Measurements from ENCODE around the gene MUS81.

Gene MUS81

DNA sequence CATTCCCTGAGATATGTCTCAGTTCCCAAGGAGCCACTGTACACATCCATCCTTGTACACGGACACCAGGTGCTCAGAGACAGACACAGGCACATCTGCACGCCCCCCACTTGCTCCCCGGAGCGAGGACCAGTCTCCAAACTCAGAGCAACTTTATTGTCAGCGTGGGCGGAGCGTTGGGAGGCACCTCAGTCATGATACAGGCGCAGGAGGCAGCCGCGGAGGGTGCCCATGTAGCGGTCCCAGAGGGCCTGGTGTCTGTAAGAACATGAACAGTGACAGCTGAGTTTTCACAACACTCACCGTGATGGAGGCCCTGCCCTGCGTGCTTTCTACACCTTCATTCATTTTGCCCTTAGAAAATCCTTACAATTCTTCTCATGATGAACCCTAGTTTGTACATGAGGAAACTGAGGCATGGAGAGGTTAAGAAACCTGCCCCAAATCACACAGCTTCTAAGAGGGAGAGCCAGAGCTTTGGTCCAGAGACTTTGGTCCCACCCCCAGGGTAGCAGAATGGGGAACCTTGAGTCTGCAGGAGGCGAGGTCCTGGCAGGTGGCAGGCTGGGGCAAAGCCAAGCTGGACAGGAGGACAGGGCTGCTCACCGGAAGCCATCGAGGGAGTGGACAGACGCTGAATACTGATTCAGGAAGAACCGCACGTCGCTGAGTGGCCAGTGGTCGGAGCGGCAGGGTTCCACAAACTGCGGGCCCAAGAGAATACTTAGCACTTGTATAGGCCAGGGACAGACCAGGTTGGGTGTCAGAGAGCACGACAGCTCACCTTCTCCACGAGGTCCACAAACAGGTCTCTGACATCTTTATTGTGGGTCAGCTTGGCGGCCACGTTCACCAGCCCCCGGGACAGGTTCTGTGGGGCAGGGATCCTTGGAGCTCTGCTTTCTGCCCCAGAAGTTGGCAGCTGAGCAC lies 23.8 kb downstream of the MUS81 start:
- no peak overlapping the region for H3K4me3 ChIP-seq (ENCODE audit: control insufficient read depth, low read depth, low read length)
- DNase-seq (ENCODE audit: low read depth): no peak
- TF ChIP-seq, protein P1, sequence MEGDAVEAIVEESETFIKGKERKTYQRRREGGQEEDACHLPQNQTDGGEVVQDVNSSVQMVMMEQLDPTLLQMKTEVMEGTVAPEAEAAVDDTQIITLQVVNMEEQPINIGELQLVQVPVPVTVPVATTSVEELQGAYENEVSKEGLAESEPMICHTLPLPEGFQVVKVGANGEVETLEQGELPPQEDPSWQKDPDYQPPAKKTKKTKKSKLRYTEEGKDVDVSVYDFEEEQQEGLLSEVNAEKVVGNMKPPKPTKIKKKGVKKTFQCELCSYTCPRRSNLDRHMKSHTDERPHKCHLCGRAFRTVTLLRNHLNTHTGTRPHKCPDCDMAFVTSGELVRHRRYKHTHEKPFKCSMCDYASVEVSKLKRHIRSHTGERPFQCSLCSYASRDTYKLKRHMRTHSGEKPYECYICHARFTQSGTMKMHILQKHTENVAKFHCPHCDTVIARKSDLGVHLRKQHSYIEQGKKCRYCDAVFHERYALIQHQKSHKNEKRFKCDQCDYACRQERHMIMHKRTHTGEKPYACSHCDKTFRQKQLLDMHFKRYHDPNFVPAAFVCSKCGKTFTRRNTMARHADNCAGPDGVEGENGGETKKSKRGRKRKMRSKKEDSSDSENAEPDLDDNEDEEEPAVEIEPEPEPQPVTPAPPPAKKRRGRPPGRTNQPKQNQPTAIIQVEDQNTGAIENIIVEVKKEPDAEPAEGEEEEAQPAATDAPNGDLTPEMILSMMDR (IDR thresholded peaks at IDR 0.05; ENCODE audit: control insufficient read depth, insufficient read depth, low read depth, low read length, missing control alignments): no peak

DNA sequence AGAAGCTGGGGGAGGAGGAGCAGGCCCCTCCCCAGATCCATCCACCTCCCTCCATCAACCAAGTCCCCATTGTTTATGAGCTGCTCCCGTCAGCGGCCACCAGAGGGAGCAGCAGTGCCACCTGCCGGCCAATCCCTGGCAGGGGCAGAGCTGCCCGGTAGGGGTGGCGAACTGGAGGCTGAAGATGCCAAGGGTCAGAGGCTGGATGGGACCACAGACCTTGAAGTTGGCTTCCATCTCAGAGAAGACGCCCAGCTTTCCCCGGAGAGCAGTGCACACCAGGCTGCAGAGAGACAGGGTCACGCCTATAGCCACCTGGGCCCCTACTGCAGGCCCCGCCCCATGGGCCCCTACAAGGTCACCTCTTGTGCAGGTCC lies 24.5 kb downstream of the MUS81 start:
- H3K4me3 ChIP-seq (ENCODE audit: control insufficient read depth, low read depth, low read length): no peak overlapping the region
- TF ChIP-seq, protein P1 (IDR thresholded peaks at IDR 0.05; ENCODE audit: control insufficient read depth, insufficient read depth, low read depth, low read length, missing control alignments): peak; percentile 100
- no peak for DNase-seq (ENCODE audit: low read depth)

DNA sequence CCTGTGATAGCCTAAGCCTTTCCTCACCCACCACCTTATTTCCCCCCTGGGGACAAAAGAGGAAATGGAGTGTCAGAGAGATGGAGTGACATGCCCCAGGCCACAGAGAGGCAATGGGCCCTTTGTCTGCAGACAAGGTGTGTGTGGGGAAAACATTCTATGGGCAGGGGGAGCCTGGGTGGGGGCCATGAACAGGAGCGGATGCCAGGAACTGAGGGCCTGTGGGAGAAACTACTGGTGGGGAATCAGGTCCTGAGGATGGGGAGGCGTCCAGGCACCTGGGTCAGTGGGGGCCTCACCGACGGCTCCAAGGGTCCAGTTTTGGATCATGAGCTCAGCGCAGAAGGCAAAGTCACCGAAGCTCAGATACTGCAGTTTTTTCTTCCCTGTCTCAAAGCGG lies 25.0 kb downstream of the MUS81 start:
- TF ChIP-seq, protein P1 (IDR thresholded peaks at IDR 0.05; ENCODE audit: control insufficient read depth, insufficient read depth, low read depth, low read length, missing control alignments): no peak
- DNase-seq (ENCODE audit: low read depth): no peak
- no peak overlapping the region for H3K4me3 ChIP-seq (ENCODE audit: control insufficient read depth, low read depth, low read length)

DNA sequence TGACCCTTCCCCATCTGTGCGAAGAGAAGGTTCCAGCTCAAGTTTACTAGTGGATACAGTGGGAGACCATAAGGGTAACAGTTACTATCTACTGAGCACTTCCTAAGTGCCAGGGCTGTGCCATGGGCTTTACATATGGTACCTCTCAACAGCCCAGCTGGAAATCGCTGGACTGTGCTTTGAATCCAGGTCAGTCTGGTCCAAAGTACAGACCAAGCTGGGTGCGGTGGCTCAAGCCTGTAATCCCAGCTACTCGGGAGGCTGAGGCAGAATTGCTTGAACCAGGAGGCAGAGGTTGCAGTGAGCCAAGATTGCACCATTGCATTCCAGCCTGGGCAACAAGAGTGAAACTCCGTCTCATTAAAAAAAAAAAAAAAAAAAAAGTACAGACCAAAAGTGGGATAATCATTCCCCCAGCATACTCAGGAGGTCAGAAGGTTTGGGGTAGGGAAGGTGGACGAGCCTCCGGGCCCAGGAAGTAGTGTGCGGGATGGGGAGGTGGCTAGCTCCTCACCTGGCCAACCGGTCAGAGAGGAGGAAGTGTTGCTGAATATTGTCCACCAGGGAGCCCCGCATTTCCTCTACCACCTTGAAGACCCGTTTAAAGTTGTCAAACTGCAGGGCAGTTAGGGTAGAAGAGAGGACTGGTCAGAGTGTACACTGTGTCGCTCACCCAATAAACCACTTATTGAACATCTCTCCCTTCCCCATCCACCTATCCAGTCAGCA lies 25.7 kb downstream of the MUS81 start:
- TF ChIP-seq, protein P1 (IDR thresholded peaks at IDR 0.05; ENCODE audit: control insufficient read depth, insufficient read depth, low read depth, low read length, missing control alignments): no peak
- no peak for DNase-seq (ENCODE audit: low read depth)
- H3K4me3 ChIP-seq (ENCODE audit: control insufficient read depth, low read depth, low read length): no peak overlapping the region

DNA sequence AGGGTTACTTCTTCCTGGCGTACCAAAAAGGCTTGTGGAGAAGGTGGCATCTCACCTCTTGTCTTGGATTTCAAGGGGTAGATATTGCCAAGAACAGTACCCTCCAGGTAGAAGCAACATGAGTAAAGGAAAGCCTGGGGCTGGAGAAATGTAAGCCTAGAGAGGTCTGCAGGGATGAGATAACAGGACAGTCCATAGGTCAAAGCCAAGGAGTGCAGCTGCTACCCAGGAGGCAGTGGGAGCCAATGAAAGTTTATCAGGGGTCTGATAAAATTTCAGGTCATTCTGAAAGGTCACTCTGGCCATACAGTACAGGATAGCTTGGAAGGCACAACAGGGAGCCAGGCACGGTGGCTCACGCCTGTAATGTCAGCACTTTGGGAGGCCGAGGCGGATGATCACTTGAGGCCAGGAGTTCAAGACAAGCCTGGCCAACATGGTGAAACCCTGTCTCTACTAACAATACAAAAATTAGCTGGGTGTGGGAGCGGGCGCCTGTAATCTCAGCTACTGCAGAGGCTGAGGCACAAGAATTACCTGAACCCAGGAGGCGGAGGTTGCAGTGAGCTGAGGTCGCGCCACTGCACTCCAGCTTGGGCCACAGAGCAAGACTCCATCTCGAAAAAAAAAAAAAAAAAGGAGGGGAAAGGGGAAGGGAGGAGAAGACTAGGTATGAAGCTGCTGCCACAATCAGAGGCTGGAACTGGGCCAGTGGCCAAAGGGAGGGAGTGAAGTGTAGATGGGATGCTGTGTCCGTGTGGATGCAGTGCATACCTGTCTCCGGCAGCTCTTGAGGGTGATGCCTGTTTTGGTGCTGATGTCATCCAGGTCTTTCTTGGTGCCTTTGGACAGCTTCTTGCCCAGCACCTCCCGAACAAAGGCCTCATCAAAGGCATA lies 26.8 kb downstream of the MUS81 start:
- TF ChIP-seq, protein P1 (IDR thresholded peaks at IDR 0.05; ENCODE audit: control insufficient read depth, insufficient read depth, low read depth, low read length, missing control alignments): no peak
- peak overlapping the region; percentile 92 for H3K4me3 ChIP-seq (ENCODE audit: control insufficient read depth, low read depth, low read length)
- DNase-seq (ENCODE audit: low read depth): no peak

DNA sequence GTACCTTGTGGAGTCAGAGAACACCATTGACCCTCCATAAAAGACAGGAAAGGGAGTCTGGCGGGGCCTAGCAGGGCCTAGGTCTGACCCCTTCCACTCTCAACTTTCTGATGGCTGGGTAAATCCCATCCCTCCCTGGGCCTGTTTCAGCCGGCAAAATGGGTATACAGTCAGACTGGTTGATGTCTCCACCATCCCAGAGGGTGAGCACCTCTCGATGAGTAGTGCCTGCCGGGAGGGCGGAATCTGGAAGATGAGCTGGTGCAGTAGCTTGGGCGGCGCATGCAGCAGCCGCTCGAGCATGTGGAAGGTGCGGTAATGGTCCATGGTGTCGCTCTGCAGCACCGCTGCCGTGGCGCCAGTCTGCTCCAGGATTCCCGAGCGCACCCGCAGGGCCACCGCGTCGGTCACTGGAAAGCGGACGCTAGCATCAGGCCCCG lies 27.5 kb downstream of the MUS81 start:
- peak overlapping the region; percentile 92 for H3K4me3 ChIP-seq (ENCODE audit: control insufficient read depth, low read depth, low read length)
- TF ChIP-seq, protein P1 (IDR thresholded peaks at IDR 0.05; ENCODE audit: control insufficient read depth, insufficient read depth, low read depth, low read length, missing control alignments): no peak
- DNase-seq (ENCODE audit: low read depth): no peak
